Measurements from ENCODE around the gene SLC25A5. TPM values are rescaled to one million over a fixed set of nuclear protein-coding genes. Genes with fewer than 3 reads are reported as not detected.
A peak's percentile ranks its signal among the peaks of the same experiment; 100 is the strongest.
"Not testable (repeated sequence)": the region's sequence is repeated elsewhere in the genome, so short reads cannot be mapped to it uniquely, and the experiment has no call there.

SLC25A5 gene
- total and polyA plus RNA-seq, 4 donors, result 103 to 392 (median 144) TPM

- intact Hi-C loops (cut with DNase I), result no loop called here
- WGBS, 2 donors, result 32 to 74% methylated on average over 3 to 4 of the region's 4 CpGs
- no peak overlapping the region for H3K4me3 ChIP-seq (ENCODE audit: low read length in 2 of 2)
- H3K4me1 ChIP-seq (ENCODE audit: control insufficient read depth in 1 of 2, insufficient read depth in 2 of 2, low read length in 2 of 2), result no peaks in the 10 kb centered on the region
- H3K9me3 ChIP-seq (ENCODE audit: control insufficient read depth, low read length), result no peaks in the 10 kb centered on the region
- H3K27me3 ChIP-seq (ENCODE audit: control insufficient read depth in 1 of 2, insufficient read depth in 2 of 2, low read length in 1 of 2), result no peaks in the 10 kb centered on the region
- ATAC-seq (ENCODE audit: low FRiP score) (no peak), DNase-seq (no peak)
- peaks cover 0 to 2% of the 10 kb centered on the region in 2 donors for H3K36me3 ChIP-seq (ENCODE audit: control insufficient read depth in 1 of 2, insufficient read depth in 2 of 2, low read length in 1 of 2)
- no peak overlapping the region for H3K27ac ChIP-seq (ENCODE audit: low read depth in 1 of 2, low read length in 2 of 2)
Measured at GRCh38 chrX:119429471-119429870, 38.8 kb upstream of the SLC25A5 start.

GRCh38 chrX:119441295-119441694, 26.9 kb upstream of the SLC25A5 start:
- H3K9me3 ChIP-seq (ENCODE audit: control insufficient read depth, low read length); DNase-seq; intact Hi-C loops (cut with DNase I); H3K4me1 ChIP-seq (ENCODE audit: control insufficient read depth in 1 of 2, insufficient read depth in 2 of 2, low read length in 2 of 2); H3K27ac ChIP-seq (ENCODE audit: low read depth in 1 of 2, low read length in 2 of 2); ATAC-seq (ENCODE audit: low FRiP score); H3K4me3 ChIP-seq (ENCODE audit: low read length in 2 of 2); H3K36me3 ChIP-seq (ENCODE audit: control insufficient read depth in 1 of 2, insufficient read depth in 2 of 2, low read length in 1 of 2); H3K27me3 ChIP-seq (ENCODE audit: control insufficient read depth in 1 of 2, insufficient read depth in 2 of 2, low read length in 1 of 2): not testable (repeated sequence)
- 71 to 96% methylated on average over 9 of the region's 17 CpGs for WGBS, 2 donors

DNA sequence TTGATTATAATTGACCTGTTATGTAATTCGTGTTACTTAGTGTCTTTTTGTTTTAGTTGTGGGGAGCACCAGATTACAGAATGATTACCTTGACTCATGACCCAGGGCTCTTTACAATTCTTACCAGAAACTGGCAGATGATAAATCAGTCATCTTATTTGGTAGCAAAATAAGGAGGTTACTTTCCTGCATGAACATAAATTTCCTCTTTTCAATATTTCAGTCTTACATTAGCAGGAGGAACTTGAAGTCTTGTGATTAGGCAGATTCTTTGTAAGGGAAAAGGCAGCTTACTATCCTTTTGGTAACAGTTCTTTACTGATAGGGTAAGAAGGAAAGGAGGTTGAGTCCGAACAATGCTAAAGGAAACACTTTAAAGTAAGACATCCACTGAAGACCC, 26.0 kb upstream of the SLC25A5 start:
- no peaks in the 10 kb centered on the region for H3K27me3 ChIP-seq (ENCODE audit: control insufficient read depth in 1 of 2, insufficient read depth in 2 of 2, low read length in 1 of 2)
- H3K27ac ChIP-seq (ENCODE audit: low read depth in 1 of 2, low read length in 2 of 2), result no peak overlapping the region
- H3K4me1 ChIP-seq (ENCODE audit: control insufficient read depth in 1 of 2, insufficient read depth in 2 of 2, low read length in 2 of 2), result no peaks in the 10 kb centered on the region
- H3K4me3 ChIP-seq (ENCODE audit: low read length in 2 of 2), result no peak overlapping the region
- ATAC-seq (ENCODE audit: low FRiP score) (no peak), DNase-seq (no peak)
- H3K9me3 ChIP-seq (ENCODE audit: control insufficient read depth, low read length), result no peaks in the 10 kb centered on the region
- no peaks in the 10 kb centered on the region for H3K36me3 ChIP-seq (ENCODE audit: control insufficient read depth in 1 of 2, insufficient read depth in 2 of 2, low read length in 1 of 2)
- 69 to 78% methylated on average over 2 of the region's 2 CpGs for WGBS, 2 donors
- intact Hi-C loops (cut with DNase I), result no loop called here

DNA sequence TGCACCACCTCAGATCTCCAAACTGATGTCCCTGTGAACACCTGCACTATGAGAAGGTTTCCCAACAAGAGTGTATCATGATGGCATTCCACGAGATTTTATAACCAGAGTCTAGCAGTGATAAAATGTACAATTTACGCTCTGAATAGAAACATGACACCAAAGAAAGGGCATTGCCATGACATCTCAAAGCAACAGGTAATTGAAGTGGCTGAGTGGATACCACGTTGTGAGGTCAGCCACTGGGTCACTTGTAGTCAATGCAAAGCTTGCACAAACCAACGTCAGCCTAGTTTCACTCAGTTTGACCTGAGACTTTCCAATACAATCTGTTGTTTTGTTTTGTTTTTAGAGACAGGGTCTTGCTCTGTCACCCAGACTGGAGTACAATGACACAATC, 15.0 kb upstream of the SLC25A5 start:
- H3K9me3 ChIP-seq (ENCODE audit: control insufficient read depth, low read length), result no peaks in the 10 kb centered on the region
- WGBS, 2 donors, result 69 to 84% methylated on average over 4 of the region's 4 CpGs
- intact Hi-C loops (cut with DNase I), result no loop called here
- peaks cover 0 to 4% of the 10 kb centered on the region in 2 donors for H3K36me3 ChIP-seq (ENCODE audit: control insufficient read depth in 1 of 2, insufficient read depth in 2 of 2, low read length in 1 of 2)
- no peak overlapping the region for H3K27ac ChIP-seq (ENCODE audit: low read depth in 1 of 2, low read length in 2 of 2)
- no peaks in the 10 kb centered on the region for H3K4me1 ChIP-seq (ENCODE audit: control insufficient read depth in 1 of 2, insufficient read depth in 2 of 2, low read length in 2 of 2)
- no peaks in the 10 kb centered on the region for H3K27me3 ChIP-seq (ENCODE audit: control insufficient read depth in 1 of 2, insufficient read depth in 2 of 2, low read length in 1 of 2)
- DNase-seq (no peak), ATAC-seq (ENCODE audit: low FRiP score) (no peak)
- H3K4me3 ChIP-seq (ENCODE audit: low read length in 2 of 2), result no peak overlapping the region

GRCh38 chrX:119455264-119455663, 13.0 kb upstream of the SLC25A5 start:
- ATAC-seq (ENCODE audit: low FRiP score) (no peak), DNase-seq (no peak)
- 93 to 98% methylated on average over 1 of the region's 1 CpG for WGBS, 2 donors
- H3K27me3 ChIP-seq (ENCODE audit: control insufficient read depth in 1 of 2, insufficient read depth in 2 of 2, low read length in 1 of 2), result no peaks in the 10 kb centered on the region
- H3K4me1 ChIP-seq (ENCODE audit: control insufficient read depth in 1 of 2, insufficient read depth in 2 of 2, low read length in 2 of 2), result no peaks in the 10 kb centered on the region
- H3K4me3 ChIP-seq (ENCODE audit: low read length in 2 of 2), result no peak overlapping the region
- no peaks in the 10 kb centered on the region for H3K9me3 ChIP-seq (ENCODE audit: control insufficient read depth, low read length)
- intact Hi-C loops (cut with DNase I), result no loop called here
- peaks cover 0 to 4% of the 10 kb centered on the region in 2 donors for H3K36me3 ChIP-seq (ENCODE audit: control insufficient read depth in 1 of 2, insufficient read depth in 2 of 2, low read length in 1 of 2)
- no peak overlapping the region for H3K27ac ChIP-seq (ENCODE audit: low read depth in 1 of 2, low read length in 2 of 2)

DNA sequence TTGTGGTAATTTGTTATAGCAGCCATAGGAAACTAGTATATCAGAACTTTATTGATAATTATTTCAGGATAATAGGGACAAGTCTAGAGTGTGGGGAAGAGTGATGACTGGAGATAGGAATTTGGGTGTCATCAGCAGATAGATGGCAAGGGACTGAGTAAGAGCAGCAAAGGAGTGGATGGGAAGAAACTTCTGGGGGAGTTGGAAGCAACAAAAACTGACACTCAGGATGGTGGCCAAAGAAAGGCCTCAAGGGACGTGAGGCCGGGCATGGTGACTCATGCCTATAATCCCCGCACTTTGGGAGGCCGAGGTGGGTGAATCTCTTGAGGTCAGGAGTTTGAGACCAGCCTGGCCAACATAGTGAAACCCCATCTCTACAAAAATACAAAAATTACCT, 9.1 kb upstream of the SLC25A5 start:
- intact Hi-C loops (cut with DNase I), result no loop called here
- Histone ChIP-seq H3K4me1 (ENCODE audit: control insufficient read depth in 1 of 2, insufficient read depth in 2 of 2, low read length in 2 of 2) (no peaks in the 10 kb centered on the region), H3K36me3 (ENCODE audit: control insufficient read depth in 1 of 2, insufficient read depth in 2 of 2, low read length in 1 of 2) (no peaks in the 10 kb centered on the region), H3K27ac (ENCODE audit: low read depth in 1 of 2, low read length in 2 of 2) (no peak overlapping the region), H3K4me3 (ENCODE audit: low read length in 2 of 2) (no peak overlapping the region), H3K9me3 (ENCODE audit: control insufficient read depth, low read length) (no peaks in the 10 kb centered on the region), H3K27me3 (ENCODE audit: control insufficient read depth in 1 of 2, insufficient read depth in 2 of 2, low read length in 1 of 2) (no peaks in the 10 kb centered on the region)
- no peak for ATAC-seq (ENCODE audit: low FRiP score)
- WGBS, 2 donors, result 60 to 78% methylated on average over 4 of the region's 4 CpGs
- no peak for DNase-seq

DNA sequence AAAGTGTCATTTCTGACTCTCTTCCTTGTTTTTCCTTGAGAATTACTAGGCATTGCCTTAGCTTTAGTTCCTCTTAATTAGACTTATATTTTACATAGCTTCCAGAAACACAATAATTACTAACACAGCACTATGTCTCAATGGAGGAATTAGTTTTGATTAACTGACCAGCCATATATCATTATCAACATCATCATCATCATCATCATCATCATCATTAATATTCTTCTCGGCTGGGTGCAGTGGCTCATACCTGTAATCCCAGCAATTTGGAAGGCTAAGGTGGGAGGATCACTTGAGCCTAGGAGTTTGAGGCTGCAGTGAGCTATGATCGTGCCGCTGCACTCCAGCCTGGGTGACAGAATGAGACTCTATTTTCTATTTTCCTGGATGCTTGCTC, 2.7 kb upstream of the SLC25A5 start:
- Histone ChIP-seq H3K4me3 (ENCODE audit: low read length in 2 of 2) (no peak overlapping the region), H3K27me3 (ENCODE audit: control insufficient read depth in 1 of 2, insufficient read depth in 2 of 2, low read length in 1 of 2) (no peaks in the 10 kb centered on the region), H3K27ac (ENCODE audit: low read depth in 1 of 2, low read length in 2 of 2) (no peak overlapping the region), H3K4me1 (ENCODE audit: control insufficient read depth in 1 of 2, insufficient read depth in 2 of 2, low read length in 2 of 2) (no peaks in the 10 kb centered on the region), H3K36me3 (ENCODE audit: control insufficient read depth in 1 of 2, insufficient read depth in 2 of 2, low read length in 1 of 2) (peaks cover 0 to 2% of the 10 kb centered on the region in 2 donors), H3K9me3 (ENCODE audit: control insufficient read depth, low read length) (no peaks in the 10 kb centered on the region)
- ATAC-seq (ENCODE audit: low FRiP score) (no peak), DNase-seq (no peak)
- 92 to 95% methylated on average over 3 of the region's 3 CpGs for WGBS, 2 donors
- intact Hi-C loops (cut with DNase I), result loop anchor here in 1 of 2 donors (10.0 kb wide), 1 partner anchor 409 kb away; the partner anchor contains the start of genes NDUFA1 and RNF113A

GRCh38 chrX:119466970-119467369, 1.3 kb upstream of the SLC25A5 start:
- 66 to 71% methylated on average over 3 of the region's 3 CpGs for WGBS, 2 donors
- intact Hi-C loops (cut with DNase I), result loop anchor here in 1 of 2 donors (10.0 kb wide), 1 partner anchor 408 kb away; the partner anchor contains the start of genes NDUFA1 and RNF113A

DNA sequence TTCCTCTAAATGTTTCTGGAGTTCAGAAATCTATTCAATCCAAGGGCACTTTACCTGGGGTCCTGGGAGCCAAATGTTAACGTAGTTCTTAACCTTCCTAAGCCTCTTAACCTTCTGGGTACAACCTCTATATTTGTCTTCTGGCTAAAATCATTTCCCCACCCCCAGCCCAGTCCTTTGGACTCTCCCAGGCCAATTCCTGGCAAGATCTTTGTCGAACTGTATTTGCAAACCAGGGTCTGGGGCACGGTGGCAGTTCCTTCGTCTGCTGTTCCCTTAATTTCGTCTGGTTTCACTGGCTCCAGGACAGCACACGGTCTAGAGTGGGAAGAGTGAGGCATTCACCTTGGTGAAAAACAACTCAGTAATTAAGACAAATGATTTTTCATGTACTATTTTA, 811 bp upstream of the SLC25A5 start:
- Histone ChIP-seq H3K4me3 (ENCODE audit: low read length in 2 of 2) (peak overlapping the region in 1 of 2 donors; percentile 22), H3K36me3 (ENCODE audit: control insufficient read depth in 1 of 2, insufficient read depth in 2 of 2, low read length in 1 of 2) (peaks cover 0 to 2% of the 10 kb centered on the region in 2 donors), H3K9me3 (ENCODE audit: control insufficient read depth, low read length) (no peaks in the 10 kb centered on the region), H3K4me1 (ENCODE audit: control insufficient read depth in 1 of 2, insufficient read depth in 2 of 2, low read length in 2 of 2) (no peaks in the 10 kb centered on the region), H3K27me3 (ENCODE audit: control insufficient read depth in 1 of 2, insufficient read depth in 2 of 2, low read length in 1 of 2) (no peaks in the 10 kb centered on the region), H3K27ac (ENCODE audit: low read depth in 1 of 2, low read length in 2 of 2) (no peak overlapping the region)
- no peak for DNase-seq
- intact Hi-C loops (cut with DNase I), result loop anchor here in 1 of 2 donors (10.0 kb wide), 1 partner anchor 407 kb away; the partner anchor contains the start of genes NDUFA1 and RNF113A
- 70% methylated on average over 6 of the region's 6 CpGs for WGBS, 2 donors
- ATAC-seq (ENCODE audit: low FRiP score), result no peak

More at GRCh38 chrX:119466970-119467369, 1.3 kb upstream of the SLC25A5 start:
- Histone ChIP-seq H3K9me3 (ENCODE audit: control insufficient read depth, low read length) (no peaks in the 10 kb centered on the region), H3K4me1 (ENCODE audit: control insufficient read depth in 1 of 2, insufficient read depth in 2 of 2, low read length in 2 of 2) (no peaks in the 10 kb centered on the region), H3K36me3 (ENCODE audit: control insufficient read depth in 1 of 2, insufficient read depth in 2 of 2, low read length in 1 of 2) (peaks cover 0 to 2% of the 10 kb centered on the region in 2 donors), H3K27me3 (ENCODE audit: control insufficient read depth in 1 of 2, insufficient read depth in 2 of 2, low read length in 1 of 2) (no peaks in the 10 kb centered on the region), H3K27ac (ENCODE audit: low read depth in 1 of 2, low read length in 2 of 2) (no peak overlapping the region), H3K4me3 (ENCODE audit: low read length in 2 of 2) (no peak overlapping the region)
- no peak for DNase-seq
- no peak for ATAC-seq (ENCODE audit: low FRiP score)

All from aorta (tissue), 5 donors.